ENCODE data around the gene WDR70.

The WDR70 gene

GRCh38 chr5:37695647-37696046 lies 316.5 kb downstream of the WDR70 start:
- no peak for DNase-seq

GRCh38 chr5:37696190-37697021 lies 317.3 kb downstream of the WDR70 start:
- DNase-seq = no peak

- DNase-seq = no peak
Measured at GRCh38 chr5:37701868-37702267, 322.8 kb downstream of the WDR70 start.

GRCh38 chr5:37703841-37704241 lies 324.7 kb downstream of the WDR70 start:
- DNase-seq = no peak

DNA sequence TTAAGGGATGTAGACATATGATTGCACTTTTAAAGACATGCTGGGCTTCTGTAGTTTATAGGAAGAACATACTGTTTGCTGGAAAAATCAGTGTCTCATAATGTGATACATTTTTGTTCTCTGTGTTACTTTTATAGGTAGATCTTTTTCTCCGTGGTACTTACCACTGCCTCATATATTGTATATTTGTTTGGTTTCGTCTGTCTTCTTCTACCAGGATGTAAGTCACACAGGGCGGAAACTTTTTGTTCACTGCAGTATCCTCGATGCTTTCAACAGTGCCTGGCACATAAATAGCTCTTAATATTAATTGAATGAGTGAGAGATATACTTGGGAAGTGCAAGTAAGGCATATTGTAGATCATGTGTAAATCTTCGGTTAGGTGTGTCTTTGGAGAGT lies 325.3 kb downstream of the WDR70 start:
- DNase-seq = no peak

GRCh38 chr5:37709020-37709419 lies 329.9 kb downstream of the WDR70 start:
- DNase-seq = no peak

- DNase-seq = no peak
Measured at GRCh38 chr5:37710965-37711364, 331.8 kb downstream of the WDR70 start.

- DNase-seq = no peak
Measured at GRCh38 chr5:37712750-37713149, 333.6 kb downstream of the WDR70 start.

DNA sequence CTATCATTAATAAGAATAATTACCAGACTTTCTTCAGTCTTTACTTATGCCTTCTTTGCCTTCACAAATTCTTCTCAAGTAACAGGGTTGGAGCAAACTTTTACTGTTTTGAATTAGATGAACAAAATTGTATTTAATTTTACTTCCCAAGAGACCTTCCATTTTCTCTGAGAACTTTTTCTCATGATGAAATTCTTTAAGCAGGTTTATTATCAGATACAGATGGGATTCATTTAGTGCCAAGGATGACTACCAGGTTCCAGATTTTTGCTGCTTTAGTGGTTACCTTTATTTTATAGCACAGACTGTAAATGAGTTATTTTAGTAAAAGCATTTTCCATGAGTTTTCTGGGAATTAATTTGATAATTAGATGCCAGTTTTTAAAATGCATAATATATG lies 335.6 kb downstream of the WDR70 start:
- DNase-seq = no peak

DNA sequence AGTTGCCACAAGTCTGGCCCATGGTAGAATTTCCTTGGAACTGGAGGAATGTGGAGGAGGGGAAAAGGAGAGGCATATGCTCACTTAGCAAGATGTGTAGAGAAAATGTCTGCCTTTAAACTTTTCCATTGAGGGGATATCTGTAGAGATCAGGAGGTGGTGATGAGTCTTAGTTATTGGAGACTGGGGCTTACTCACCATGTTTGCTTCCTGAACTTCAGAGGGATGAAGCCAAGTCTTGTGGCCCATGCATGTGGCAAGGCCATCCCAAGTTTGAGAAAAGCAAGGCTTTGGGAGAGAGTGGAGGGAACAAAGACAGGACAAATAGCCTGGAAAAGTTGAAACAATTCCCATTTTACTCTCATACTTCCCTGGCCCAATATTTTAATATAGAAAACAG lies 336.2 kb downstream of the WDR70 start:
- no peak for DNase-seq

GRCh38 chr5:37715992-37716391 lies 336.9 kb downstream of the WDR70 start:
- DNase-seq = no peak

- no peak for DNase-seq
Measured at GRCh38 chr5:37716405-37716804, 337.3 kb downstream of the WDR70 start.

DNA sequence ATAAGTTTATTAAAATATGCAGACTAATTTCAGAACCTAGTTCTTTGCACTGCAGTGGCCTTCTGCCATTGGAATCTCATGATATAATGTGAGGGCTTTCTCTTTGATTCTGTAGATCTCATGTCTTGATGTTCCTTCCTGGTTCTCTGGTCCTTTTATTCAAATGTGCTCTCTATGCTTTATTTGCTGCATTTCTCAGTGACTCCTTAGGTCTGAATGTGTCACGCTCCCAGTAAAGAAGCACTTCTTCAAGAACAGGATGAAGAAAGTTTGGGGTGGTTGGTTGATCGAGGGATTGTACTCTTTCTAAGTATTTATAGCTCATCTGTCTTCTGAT lies 338.1 kb downstream of the WDR70 start:
- DNase-seq = no peak

GRCh38 chr5:37717613-37718431 lies 338.7 kb downstream of the WDR70 start:
- no peak for DNase-seq

DNA sequence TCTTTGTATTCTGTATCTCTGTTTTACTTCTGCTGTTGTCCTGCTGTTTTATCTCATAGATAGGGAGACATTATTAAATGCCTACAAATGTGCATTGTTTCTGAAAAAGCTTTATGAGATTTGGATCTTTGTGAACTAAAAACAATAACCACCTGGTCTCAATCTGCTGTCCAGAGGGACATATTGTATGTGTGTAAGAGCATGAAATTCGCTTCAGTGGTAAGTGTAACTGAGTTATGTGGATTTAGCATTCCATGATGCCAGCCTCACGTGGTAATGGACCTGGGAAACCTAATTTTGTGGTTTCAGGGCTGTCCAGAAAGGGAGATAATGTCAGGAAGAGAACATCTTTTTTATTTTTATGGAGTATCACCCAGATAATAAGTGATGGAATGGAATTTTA lies 341.4 kb downstream of the WDR70 start:
- DNase-seq = no peak

- DNase-seq = no peak
Measured at GRCh38 chr5:37721447-37721871, 342.3 kb downstream of the WDR70 start.

DNA sequence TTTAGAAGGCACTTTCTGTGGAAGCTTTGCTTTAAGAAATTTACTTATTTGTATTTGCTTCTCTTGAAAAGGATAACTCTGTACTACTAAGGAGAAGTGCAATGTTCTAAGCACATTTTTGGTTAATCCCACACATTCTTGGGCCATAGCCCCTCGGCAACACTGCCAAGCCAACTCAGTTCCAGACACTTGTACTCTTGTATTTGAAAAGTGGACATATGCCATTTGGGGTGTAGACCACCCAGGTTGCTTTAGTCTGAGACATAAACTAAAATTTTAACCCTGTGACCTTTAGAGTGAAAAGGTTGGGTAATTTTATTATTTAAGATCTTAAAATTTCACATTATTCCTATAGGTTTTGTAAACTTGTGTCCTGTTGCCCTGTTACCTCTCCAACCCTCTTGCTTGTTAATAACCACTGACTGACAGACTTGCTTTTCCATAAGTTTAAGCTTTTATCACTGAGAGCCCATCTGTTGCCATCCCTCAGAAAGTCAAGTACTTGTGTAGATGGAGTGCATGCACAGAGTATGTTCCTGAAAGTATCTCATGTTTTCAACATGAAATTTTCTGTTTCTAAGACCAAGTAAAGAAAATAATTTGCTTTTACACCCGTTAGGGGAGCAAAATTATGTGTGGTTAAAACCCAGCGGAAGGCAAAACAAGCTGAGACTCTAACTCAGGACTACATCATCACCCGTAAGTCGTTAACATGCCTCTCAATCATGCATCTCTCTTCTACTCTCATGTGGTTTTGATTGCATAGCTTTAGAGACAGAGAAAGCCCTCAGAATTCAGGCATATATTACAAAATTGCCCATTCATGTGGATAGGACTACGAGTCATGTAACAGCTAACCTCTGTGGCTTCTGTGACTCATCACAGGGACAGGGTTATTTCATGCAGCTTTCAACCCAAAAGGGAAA lies 343.4 kb downstream of the WDR70 start:
- DNase-seq = no peak

GRCh38 chr5:37723162-37723961 lies 344.2 kb downstream of the WDR70 start:
- DNase-seq = peak in 1 of 4 experiments; percentile 1

DNA sequence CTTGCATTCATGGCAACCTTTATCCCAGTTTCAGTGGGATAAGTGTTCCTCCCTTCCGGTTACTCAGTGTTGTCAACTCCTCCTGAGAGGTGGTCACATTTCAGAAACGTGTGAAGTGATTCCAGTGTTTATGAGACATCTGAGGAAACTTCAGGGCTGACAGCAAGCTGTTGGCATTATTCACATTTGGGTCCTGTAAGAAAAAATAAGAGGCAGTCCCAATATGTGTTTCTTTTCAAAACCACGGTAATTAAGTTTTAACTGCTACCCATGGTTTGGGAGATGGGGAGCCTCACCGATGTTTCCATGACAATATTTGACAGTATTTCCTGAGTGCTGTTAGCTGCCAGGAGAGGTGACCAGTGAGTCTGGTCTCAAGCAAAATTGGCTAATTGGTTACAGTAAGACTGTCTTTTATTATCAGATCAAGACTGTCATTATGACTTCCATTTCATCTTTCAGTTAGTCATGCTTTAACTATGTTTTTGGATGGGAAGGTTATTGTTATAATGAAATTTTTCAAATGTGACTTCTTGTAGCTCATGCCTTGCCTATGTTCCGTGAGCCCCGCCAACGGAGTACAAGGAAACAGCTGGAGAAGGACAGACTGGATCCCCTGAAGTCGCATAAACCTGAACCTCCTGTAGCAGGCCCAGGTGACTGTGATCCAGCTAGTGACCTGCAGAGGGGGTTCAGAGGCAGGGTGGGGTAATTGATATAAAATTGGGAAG lies 345.4 kb downstream of the WDR70 start:
- DNase-seq = no peak

- DNase-seq = no peak
Measured at GRCh38 chr5:37725185-37725584, 346.1 kb downstream of the WDR70 start.

DNA sequence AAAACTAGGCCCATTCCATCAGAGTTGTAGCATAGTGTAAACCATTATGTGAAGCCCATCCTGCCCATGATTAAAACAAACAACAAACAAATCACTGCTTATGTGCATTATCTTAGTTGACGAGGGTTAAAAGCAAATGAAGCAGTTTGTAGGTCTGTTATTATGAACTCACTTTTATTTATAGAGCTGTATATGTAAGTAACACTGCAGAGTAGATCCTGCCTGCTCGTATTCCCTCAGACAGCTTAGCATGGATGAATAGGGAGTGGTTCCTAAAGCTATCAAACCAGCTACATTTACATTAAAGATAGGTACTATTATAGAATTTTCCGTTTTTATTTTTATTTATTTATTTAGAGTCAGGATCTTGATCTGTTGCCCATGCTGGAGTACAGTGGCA lies 348.1 kb downstream of the WDR70 start:
- no peak for DNase-seq

Measured in activated CD4-positive, CD25-positive, alpha-beta regulatory T cell (primary cell).